ENCODE results near the gene LRRC4C. TPM values are rescaled to one million over a fixed set of nuclear protein-coding genes. Genes with fewer than 3 reads are reported as not detected.

Gene LRRC4C
- total RNA-seq, 3 donors from 2014 or later (not counting 1 experiment from before 2014, with no cell fraction given): not detected

DNA sequence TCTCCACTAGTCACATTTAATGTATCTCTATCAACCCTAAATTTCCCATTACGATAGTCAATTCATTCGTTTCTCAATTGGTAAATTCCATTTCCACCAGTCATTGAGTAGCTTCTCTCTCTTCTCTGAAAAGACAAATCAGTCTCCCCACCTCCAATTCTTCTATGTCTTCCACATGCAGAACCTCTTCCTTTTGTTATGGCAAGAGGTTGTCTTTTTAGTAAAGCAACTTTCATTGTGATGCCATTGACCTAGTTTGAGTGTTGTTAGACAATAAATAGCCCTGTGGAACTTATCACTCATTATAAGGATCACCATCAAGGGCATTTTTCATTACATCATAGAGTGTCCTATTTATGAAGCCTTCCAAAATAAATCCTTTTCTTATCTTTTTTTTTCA, 340.9 kb downstream of the LRRC4C start:
- H3K4me3 ChIP-seq (ENCODE audit: low read length): no peak overlapping the region
- no peak overlapping the region for H3K4me3 Mint-ChIP-seq
- intact Hi-C loops (cut with micrococcal nuclease): no loop called here
- H3K36me3 Mint-ChIP-seq: peaks cover under 1% of the 10 kb centered on the region
- H3K27me3 Mint-ChIP-seq (ENCODE audit: low read depth in 2 of 2): no peaks in the 10 kb centered on the region
- DNase-seq: no peak
- no peak for ATAC-seq
- H3K27me3 ChIP-seq (ENCODE audit: control insufficient read depth, insufficient read depth, low read length): no peaks in the 10 kb centered on the region
- H3K27ac Mint-ChIP-seq: no peak overlapping the region
- peaks cover 9 to 15% of the 10 kb centered on the region in 2 donors for H3K9me3 Mint-ChIP-seq
- H3K36me3 ChIP-seq (ENCODE audit: control insufficient read depth, insufficient read depth, low read length): no peaks in the 10 kb centered on the region
- TF ChIP-seq, protein P1, sequence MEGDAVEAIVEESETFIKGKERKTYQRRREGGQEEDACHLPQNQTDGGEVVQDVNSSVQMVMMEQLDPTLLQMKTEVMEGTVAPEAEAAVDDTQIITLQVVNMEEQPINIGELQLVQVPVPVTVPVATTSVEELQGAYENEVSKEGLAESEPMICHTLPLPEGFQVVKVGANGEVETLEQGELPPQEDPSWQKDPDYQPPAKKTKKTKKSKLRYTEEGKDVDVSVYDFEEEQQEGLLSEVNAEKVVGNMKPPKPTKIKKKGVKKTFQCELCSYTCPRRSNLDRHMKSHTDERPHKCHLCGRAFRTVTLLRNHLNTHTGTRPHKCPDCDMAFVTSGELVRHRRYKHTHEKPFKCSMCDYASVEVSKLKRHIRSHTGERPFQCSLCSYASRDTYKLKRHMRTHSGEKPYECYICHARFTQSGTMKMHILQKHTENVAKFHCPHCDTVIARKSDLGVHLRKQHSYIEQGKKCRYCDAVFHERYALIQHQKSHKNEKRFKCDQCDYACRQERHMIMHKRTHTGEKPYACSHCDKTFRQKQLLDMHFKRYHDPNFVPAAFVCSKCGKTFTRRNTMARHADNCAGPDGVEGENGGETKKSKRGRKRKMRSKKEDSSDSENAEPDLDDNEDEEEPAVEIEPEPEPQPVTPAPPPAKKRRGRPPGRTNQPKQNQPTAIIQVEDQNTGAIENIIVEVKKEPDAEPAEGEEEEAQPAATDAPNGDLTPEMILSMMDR (IDR thresholded peaks at IDR 0.05): no peak
- H3K4me1 ChIP-seq (ENCODE audit: control insufficient read depth, insufficient read depth, low read length): no peaks in the 10 kb centered on the region
- WGBS (ENCODE audit: insufficient coverage): 57% methylated on average over 2 of the region's 2 CpGs
- H3K9me3 ChIP-seq (ENCODE audit: control insufficient read depth, insufficient read depth, low read length): no peaks in the 10 kb centered on the region
- no peaks in the 10 kb centered on the region for H3K4me1 Mint-ChIP-seq
- H3K27ac ChIP-seq (ENCODE audit: low read length): no peak overlapping the region

DNA sequence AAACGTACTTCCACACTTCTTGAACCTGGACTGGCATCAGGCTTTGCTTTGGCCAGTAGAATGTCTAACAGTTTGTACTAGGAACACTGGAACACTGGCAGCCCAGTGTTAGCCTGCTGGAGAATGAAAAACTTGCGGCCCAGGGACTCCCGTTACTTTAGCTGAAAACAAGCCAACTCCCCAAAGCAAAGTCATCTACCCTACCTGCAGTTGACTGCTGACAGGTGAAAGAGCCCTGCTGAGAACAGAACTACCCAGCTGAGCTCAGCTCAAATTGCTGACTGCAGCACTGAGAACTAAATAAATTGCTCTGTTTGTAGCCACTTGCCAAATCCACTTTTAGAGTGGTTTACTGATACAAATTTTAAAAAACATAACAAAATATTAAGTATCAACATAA, 342.5 kb downstream of the LRRC4C start:
- Histone ChIP-seq H3K9me3 (ENCODE audit: control insufficient read depth, insufficient read depth, low read length) (no peaks in the 10 kb centered on the region), H3K27me3 (ENCODE audit: control insufficient read depth, insufficient read depth, low read length) (no peaks in the 10 kb centered on the region), H3K36me3 (ENCODE audit: control insufficient read depth, insufficient read depth, low read length) (no peaks in the 10 kb centered on the region), H3K4me3 (ENCODE audit: low read length) (no peak overlapping the region), H3K27ac (ENCODE audit: low read length) (no peak overlapping the region), H3K4me1 (ENCODE audit: control insufficient read depth, insufficient read depth, low read length) (no peaks in the 10 kb centered on the region)
- DNase-seq (no peak), ATAC-seq (no peak)
- H3K27me3 Mint-ChIP-seq (ENCODE audit: low read depth in 2 of 2): no peaks in the 10 kb centered on the region
- H3K4me1 Mint-ChIP-seq: no peaks in the 10 kb centered on the region
- WGBS (ENCODE audit: insufficient coverage): 58% methylated on average over 3 of the region's 3 CpGs
- TF ChIP-seq, protein P1 (IDR thresholded peaks at IDR 0.05): no peak
- no peak overlapping the region for H3K27ac Mint-ChIP-seq
- peaks cover 9 to 16% of the 10 kb centered on the region in 2 donors for H3K9me3 Mint-ChIP-seq
- intact Hi-C loops (cut with micrococcal nuclease): no loop called here
- H3K4me3 Mint-ChIP-seq: no peak overlapping the region
- no peaks in the 10 kb centered on the region for H3K36me3 Mint-ChIP-seq

DNA sequence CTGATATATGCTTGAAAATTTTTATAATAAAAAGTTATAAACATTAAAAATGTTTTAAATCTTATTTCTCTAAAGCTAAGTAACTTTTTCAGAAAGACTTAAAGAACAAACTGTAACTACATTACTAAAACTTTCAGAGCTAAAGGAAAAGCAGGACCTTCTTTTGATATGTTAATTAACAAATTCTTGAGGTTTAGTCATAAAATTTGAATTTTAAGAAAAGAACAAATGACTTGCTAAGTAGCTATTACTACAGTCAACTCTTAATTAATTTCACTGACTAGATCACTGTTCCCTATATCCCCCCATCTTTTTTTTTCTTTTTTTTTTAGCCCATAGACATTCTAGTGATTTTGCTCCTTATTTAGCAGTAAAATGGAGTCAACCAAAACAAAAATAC, 344.4 kb downstream of the LRRC4C start:
- intact Hi-C loops (cut with micrococcal nuclease): no loop called here
- H3K36me3 ChIP-seq (ENCODE audit: control insufficient read depth, insufficient read depth, low read length): no peaks in the 10 kb centered on the region
- Mint-ChIP-seq H3K4me1 (no peaks in the 10 kb centered on the region), H3K9me3 (peaks cover 0 to 7% of the 10 kb centered on the region in 2 donors), H3K27ac (no peak overlapping the region), H3K36me3 (no peaks in the 10 kb centered on the region), H3K27me3 (ENCODE audit: low read depth in 2 of 2) (no peaks in the 10 kb centered on the region), H3K4me3 (no peak overlapping the region)
- TF ChIP-seq, protein P1 (IDR thresholded peaks at IDR 0.05): no peak
- no peak for DNase-seq
- no peaks in the 10 kb centered on the region for H3K27me3 ChIP-seq (ENCODE audit: control insufficient read depth, insufficient read depth, low read length)
- H3K4me3 ChIP-seq (ENCODE audit: low read length): no peak overlapping the region
- H3K9me3 ChIP-seq (ENCODE audit: control insufficient read depth, insufficient read depth, low read length): no peaks in the 10 kb centered on the region
- H3K4me1 ChIP-seq (ENCODE audit: control insufficient read depth, insufficient read depth, low read length): no peaks in the 10 kb centered on the region
- no peak for ATAC-seq
- H3K27ac ChIP-seq (ENCODE audit: low read length): no peak overlapping the region

DNA sequence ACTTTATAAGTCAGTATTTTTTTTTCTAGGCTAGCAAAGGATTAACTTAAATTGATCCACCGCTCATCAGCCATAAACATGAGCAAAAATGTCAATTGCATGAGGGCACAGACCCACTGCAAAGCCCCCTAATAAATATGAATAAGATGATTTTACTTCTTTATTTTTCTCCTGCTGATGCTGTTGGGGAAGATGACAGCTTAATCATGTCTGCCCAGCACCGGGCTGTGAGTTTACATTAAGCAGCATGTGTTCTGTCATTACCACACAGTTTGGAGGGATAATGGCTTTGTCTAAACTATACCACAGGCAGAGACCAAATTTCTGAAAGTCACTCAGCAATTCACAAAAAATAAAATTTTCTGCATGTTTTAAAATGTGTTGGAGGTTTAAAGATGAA, 346.3 kb downstream of the LRRC4C start:
- no peaks in the 10 kb centered on the region for H3K36me3 ChIP-seq (ENCODE audit: control insufficient read depth, insufficient read depth, low read length)
- intact Hi-C loops (cut with micrococcal nuclease): no loop called here
- Mint-ChIP-seq H3K4me1 (no peaks in the 10 kb centered on the region), H3K27ac (no peak overlapping the region), H3K9me3 (peaks cover 7 to 9% of the 10 kb centered on the region in 2 donors), H3K27me3 (ENCODE audit: low read depth in 2 of 2) (no peaks in the 10 kb centered on the region), H3K36me3 (no peaks in the 10 kb centered on the region), H3K4me3 (no peak overlapping the region)
- H3K4me1 ChIP-seq (ENCODE audit: control insufficient read depth, insufficient read depth, low read length): no peaks in the 10 kb centered on the region
- H3K27ac ChIP-seq (ENCODE audit: low read length): no peak overlapping the region
- 64% methylated on average over 2 of the region's 2 CpGs for WGBS (ENCODE audit: insufficient coverage)
- DNase-seq (no peak), ATAC-seq (no peak)
- H3K27me3 ChIP-seq (ENCODE audit: control insufficient read depth, insufficient read depth, low read length): no peaks in the 10 kb centered on the region
- TF ChIP-seq, protein P1 (IDR thresholded peaks at IDR 0.05): no peak
- H3K9me3 ChIP-seq (ENCODE audit: control insufficient read depth, insufficient read depth, low read length): no peaks in the 10 kb centered on the region
- no peak overlapping the region for H3K4me3 ChIP-seq (ENCODE audit: low read length)

Measured in natural killer cell (primary cell).